ENCODE data around the gene CTXND1.

Gene CTXND1

DNA sequence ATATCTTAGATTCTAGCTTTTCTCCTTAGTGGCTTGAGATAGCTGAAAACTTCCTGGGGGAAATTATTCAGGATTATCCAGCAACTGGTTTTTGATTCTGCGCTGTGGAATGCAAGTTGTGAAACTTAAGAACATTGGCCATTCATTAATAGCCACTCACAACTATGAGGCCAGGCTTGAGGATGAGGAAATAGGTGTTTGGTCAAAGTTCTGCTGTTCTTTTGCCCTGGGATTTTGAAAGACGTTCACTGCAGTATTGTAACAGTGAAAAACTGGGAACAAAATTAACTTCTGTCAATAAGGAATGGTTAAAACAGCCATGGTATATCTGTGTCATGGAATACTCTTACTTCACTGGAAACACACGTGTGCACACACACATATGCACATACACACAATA lies 44.1 kb downstream of the CTXND1 start:
- no peak for DNase-seq

DNA sequence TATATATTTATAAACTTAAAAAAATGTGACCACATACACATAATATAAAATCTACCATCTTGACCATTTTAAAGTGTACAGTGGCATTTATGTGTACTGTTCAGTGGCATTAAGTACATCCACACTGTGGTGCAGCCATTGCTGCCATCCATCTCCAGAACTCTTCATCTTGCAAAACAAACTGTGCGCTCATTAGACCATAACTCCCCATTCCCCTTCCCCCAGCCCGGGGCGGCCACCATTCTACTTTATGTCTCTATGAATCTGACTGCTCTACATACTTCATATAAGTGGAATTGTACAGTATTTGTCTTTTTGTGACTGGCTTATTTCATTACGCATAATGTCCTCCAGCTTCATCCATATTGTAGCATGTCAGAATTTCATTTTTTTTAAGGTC lies 47.8 kb downstream of the CTXND1 start:
- DNase-seq: no peak

- no peak for DNase-seq
Observed at GRCh38 chr15:80203361-80203885, 48.6 kb downstream of the CTXND1 start.

DNA sequence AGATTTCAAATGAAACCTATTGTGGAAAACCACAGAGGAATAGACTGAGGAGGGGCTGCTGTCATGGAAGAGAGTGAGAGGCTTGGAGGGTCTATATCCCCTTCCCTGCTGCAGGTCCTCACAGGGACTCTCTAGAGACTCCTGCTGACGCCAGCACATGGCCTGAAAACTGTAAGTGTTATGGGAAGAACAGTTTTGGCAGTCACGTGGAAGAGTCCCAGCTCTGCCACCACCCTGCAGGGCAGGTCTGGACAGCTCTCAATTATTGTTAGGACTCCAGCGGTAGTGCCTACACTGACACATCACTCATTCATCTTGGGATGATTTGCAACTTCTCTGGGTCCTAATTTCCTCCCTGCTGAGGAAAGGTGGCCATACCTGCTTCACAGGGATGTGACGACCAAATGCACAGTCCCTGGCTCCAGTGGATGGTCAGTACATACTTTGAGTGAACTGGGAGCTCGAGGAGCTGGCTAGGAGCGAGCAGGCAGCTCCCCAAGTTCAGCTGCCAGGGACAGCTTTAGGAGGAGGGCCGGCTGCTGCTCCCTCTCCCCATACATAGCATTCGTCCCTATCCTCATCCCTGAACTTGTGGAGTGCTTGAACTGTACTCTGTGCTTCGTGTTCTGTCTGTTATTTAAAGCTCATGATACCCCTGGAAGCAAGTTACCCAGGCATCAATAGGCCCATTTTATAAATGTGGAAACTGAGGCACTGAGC lies 49.2 kb downstream of the CTXND1 start:
- no peak for DNase-seq

DNA sequence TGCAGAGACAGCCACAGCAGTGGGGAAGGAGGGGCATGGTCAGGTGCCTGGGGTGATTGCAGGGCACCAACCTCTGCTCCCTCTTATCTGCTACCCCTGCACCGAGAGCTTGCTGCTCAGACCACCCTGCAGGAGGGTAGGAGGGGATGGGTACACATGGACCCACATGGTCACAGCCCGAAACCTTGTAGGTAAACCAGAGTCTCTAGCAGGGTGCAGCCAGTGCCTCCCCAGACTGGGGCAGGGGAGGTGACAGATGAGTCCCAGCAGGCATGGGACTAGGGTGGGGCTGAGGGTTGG lies 50.0 kb downstream of the CTXND1 start:
- no peak for DNase-seq

DNA sequence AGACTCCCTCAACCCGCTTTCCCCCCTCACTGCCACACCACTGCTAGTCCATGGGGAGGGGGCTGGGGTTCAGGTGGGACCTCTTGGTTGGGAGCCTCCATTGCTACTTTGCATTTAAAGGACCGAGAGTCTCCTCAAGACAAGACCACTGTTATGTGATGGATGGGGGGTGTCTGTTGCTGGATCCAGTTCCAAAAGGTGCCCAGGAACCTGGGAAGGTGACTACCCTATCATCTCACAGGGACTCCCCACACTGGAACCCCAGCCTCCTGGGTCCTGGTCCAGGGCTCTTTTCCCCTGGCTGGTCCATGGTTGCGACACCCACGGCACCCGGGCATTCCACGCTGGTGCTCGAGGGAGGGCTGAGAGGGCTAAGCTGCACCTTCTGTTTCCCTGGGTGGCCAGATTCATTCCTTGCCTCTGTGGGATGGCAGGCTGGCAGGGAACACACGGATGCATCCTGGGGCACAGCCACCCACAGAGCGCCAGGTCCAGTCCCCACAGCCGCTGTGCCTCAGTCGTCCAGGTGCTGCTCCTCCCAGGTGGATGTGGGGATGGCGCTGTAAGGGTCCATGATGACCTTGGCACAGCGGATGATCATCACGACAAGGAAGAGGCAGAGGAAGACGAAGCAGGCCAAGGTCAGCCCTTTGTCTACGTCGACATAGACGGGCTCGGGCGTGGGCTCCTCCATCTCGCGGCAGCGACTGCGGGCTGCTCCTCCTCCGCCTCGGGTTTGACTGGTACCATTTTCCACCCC lies 50.6 kb downstream of the CTXND1 start:
- DNase-seq: no peak

DNA sequence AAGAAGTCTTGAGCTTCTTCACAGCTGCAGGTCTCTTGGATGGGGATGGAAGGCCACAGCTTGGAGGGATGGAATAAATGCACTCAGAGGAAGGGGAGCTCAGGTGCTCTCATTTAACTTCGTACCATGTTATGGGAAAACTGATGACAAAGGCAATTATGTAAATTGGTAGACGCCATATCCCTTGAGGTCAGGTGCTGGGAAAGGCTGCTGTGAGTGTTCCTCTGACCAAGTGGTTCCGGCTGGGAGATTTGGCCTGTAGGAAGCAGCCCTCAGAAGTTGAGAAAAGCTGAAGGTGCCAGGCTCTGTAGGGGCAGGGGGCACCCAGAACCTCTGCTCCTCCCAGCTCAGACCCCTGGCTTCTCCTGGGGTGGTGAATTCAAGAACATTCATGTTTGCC lies 52.1 kb downstream of the CTXND1 start:
- DNase-seq: no peak

DNA sequence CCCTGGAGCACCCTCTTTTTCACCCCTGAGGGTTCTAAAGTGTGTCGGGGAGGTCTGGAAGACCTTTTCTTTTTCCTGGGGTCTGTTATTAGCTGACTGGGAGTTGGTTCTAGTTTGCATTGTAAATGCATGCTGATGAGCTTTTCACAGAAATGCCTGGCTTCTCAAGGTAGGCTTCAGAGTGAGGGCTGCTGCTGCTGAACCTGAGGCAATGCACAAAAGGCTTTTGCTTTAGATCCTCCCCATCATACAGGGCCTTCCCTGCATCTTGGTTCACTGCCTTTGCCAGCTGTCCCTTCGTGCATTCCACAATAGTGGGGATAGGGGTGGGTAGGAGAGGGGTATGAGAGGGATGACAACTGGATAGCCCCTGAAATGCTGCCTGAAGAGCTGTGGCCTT lies 52.6 kb downstream of the CTXND1 start:
- DNase-seq: no peak

- DNase-seq: no peak
Observed at GRCh38 chr15:80194914-80195313, 57.1 kb downstream of the CTXND1 start.

GRCh38 chr15:80194186-80194585 lies 57.8 kb downstream of the CTXND1 start:
- no peak for DNase-seq

DNA sequence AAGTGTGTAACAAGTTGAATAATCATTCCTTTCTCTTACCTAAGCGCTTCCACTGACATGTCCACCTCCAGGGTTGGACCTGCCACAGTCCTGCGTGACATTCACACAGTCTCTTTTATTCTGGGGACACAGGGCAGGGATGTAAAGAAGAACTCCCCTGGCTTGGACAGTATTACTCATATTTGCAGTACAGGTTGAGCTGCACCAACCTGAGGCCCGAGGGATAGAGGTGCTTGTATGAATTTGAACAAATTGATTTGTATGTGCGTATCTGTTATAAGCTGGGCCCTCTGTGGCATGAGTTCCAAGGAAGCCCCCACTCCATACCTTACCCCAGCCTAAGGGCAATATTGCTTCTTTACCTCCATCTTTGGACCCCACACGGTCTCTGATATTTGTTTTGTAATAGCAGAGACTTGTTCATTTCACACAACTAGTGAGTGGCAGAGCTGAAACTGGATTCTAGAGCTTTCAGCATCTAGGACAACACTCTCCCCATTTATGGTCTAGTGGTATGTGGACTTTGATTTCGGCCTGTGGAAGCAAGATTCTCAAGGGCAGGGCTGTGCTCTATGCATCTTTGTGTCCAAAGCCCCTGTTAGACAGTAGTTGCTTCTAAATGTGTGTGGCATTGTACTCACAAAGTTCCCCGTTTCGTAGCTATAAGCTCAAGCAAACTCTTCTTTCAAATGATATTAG lies 60.0 kb downstream of the CTXND1 start:
- DNase-seq: no peak

DNA sequence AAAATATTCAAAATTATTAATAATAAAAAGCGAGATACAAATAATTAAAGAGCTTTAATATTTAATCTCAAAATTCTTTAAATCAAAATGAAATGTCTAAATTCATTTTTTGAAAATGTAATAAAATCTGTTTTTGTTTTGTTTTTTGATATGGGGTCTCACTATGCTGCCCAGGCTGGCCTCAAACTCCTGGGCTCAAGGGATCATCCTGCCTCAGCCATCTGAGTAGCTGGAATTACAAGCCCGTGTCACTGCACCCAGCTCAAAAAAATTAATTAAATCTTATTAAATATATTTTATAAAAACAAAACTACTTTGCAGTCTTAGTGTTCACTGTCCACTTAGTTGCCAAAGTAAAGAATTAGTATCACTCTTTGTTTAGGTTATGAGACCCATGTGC lies 60.8 kb downstream of the CTXND1 start:
- no peak for DNase-seq

DNA sequence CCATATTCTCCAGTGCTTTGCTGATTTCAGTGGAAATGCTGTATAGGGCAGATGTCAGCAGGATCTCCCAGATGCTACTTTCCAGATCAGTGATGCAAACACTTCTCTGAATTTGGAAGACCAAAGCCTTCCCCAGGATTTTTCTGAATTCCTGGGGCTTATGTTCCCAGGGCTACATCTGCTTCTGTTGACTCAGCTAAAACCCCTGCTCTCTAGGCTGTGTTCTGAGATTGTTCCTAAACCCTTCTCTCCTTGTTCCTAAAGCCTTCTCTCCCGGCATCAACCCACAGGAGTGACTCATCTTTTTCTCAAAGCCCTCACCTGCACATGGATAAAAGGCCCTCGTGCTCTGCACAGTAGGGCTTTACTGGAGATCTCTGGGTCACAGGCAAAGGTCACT lies 63.8 kb downstream of the CTXND1 start:
- no peak for DNase-seq

DNA sequence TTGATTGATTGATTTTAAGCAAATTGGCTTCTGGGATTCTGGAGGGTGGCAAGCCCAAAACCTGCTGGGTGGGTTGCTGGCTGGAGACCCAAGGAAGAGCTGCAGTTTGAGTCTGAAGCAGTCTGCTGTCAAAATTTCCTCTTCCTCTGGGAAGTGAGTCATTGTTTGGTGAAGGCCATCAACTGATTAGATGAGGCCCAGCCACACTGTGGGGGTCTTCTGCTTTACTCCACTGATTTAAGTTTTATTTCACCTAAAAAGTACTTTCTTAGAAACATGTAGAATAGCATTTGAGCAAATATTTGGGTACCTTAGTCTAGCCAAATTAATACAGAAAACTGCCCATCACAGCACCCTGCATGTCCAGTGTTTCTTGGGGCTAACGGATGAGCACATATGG lies 65.4 kb downstream of the CTXND1 start:
- DNase-seq: no peak

DNA sequence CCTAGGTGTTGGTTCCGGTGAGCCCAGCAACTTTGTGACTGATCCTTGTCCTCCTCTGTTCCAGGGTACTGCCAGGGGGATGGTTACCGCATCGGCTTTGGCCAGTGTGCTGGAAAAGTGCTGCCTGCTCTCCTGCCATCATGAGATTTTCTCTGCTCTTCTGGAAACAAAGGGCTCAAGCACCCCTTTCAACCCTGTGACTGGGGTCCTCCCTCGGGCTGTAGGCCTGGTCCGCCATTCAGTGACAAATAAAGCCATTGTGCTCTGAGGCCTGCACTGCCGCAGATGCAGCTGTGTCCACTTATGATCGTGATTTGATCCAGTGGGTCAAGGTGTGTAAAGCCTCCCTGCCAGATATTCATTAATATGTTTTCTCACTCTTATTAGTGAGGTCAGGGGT lies 65.9 kb downstream of the CTXND1 start:
- no peak for DNase-seq

DNA sequence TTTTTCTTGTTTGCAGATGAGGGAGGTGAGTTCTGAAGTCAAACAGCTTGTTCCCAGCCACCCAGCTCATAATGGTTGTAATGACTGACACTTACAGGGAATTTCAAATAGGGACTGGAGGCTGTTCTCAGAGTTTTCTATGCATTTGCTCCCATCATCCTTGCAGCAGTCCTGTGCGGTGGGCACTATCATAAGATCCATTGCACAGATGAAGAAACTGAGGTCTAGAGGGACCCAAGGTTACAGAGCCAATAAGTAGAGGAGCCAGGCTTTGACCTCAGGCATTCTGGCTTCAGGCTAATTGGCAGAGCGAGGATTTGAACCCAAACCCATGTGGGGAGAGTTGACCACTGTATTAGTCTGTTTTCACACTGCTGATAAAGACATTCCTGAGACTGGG lies 66.9 kb downstream of the CTXND1 start:
- DNase-seq: no peak

GRCh38 chr15:80184554-80184953 lies 67.5 kb downstream of the CTXND1 start:
- no peak for DNase-seq

DNA sequence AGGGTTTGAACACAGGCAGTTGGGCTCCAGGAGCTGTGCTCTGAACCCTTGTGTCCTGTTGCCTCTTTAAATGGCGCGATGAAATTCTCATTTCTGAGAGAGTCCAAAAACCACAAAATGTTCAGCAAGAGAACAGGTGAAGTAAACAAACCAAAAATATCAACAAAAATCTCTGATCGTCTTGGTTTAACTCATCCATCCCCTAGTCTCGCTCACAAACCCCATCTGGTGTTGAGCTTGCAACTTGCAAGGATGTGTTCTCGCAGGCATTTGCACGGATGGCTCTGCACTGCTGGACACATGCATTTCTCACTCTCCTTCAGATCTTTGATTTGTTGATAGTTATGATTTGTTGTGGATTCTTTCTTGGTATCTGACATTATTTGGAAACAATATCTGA lies 68.1 kb downstream of the CTXND1 start:
- DNase-seq: no peak

DNA sequence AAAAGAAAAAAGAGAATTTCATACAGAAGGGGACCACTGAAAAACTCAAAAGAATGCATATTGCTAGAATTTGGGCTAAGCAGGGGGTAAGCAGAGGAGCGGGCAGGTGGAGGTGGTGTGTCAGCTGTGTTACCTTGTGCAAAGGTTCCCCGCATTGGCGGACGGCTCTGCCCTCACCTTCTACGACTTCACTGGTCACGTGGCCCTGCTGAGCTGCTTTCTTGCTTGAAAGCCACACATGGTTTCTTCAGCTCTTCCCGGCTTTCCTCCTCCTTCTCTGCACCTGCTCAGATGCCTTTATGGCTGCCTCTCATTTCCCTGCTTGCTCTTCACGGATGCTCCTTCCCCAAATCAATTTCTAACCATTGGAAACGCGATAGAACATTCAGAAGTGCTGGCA lies 68.7 kb downstream of the CTXND1 start:
- DNase-seq: no peak

DNA sequence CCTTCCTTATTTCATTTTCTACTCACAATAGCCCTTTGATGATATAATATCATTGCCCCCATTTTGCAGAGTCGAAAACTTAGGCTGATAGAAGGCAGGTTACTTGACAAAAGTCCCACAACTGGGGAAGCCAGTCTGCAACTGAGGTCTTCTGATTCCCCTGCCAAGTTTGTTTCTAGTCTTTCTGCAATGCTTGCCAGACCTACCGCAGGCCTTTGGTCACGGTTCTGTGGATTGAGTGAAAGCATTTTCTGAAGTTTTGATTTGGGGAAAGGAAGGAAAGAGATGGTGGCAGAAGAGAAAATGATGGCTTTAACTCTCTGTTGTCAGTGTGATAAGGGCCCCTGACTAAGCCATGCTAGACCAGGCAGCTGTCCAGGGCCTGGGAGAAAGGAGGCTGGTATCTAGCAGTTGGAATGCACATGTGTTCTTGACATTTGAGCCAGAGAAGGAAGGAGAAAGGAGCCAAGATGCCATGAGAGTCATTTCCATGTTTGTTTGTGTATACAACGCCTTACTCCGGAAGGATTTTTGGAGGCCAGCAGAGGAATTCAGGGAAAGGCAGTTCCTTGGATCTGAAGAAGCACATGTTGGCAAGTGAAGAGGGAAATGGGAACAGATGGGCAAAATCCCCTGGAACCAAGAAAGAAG lies 69.3 kb downstream of the CTXND1 start:
- no peak for DNase-seq

GRCh38 chr15:80180986-80181385 lies 71.0 kb downstream of the CTXND1 start:
- DNase-seq: no peak

DNA sequence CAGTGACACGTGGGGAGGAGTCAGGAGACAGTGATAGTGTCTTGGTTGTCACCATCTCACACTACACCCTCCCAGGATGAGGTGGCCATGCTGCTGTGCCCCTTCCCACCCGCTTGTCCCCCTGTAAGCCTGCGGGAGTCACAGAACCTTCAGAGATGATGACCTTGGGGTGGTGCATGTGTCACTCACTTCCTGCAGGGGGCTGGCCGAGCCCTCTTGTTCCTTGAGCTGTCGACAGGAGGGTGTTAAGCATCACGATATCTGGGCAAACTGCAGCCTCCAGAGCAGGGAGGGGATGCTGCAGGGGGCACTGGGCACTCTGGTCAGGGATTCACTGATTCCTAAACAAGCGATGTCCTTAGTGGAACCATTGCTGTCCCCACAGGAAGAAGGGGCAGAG lies 71.5 kb downstream of the CTXND1 start:
- DNase-seq: no peak

GRCh38 chr15:80179935-80180334 lies 72.1 kb downstream of the CTXND1 start:
- DNase-seq: no peak
